RWPE1 (cell line): ENCODE results near the gene FAM171A2.
"Not testable (repeated sequence)": the region's sequence is repeated elsewhere in the genome, so short reads cannot be mapped to it uniquely, and the experiment has no call there.

Source experiments
- CTCF ChIA-PET: fragments of 350-600 bp; sonication (Branson Sonifier 250); formaldehyde crosslinking; extraction: SDS; loops from one replicate; lab custom pipeline; 2021; lab: Yijun Ruan, JAX
- POLR2A ChIA-PET: fragments of 400-600 bp; formaldehyde crosslinking; extraction: SDS; loops from one replicate; lab custom pipeline; 2020; ENCODE audit warnings: antibody characterized with exemption; ENCODE audit not compliant: low non-redundant PET; lab: Yijun Ruan, JAX
- DNase-seq: peaks from one replicate; pipeline ENCODE4 v3.0.0; 2012; ENCODE audit warnings: low spot score
- H3K27ac ChIP-seq: fragments of 450-650 bp; 2 replicates; pipeline ENCODE4 v1.5.1; 2017
- TF ChIP-seq, protein P1 (sequence below): fragments of 450-650 bp; conservative IDR thresholded peaks from 2 replicates; pipeline ENCODE4 v1.5.1; 2017; ENCODE audit warnings: low read depth, mild to moderate bottlenecking

FAM171A2 gene

DNA sequence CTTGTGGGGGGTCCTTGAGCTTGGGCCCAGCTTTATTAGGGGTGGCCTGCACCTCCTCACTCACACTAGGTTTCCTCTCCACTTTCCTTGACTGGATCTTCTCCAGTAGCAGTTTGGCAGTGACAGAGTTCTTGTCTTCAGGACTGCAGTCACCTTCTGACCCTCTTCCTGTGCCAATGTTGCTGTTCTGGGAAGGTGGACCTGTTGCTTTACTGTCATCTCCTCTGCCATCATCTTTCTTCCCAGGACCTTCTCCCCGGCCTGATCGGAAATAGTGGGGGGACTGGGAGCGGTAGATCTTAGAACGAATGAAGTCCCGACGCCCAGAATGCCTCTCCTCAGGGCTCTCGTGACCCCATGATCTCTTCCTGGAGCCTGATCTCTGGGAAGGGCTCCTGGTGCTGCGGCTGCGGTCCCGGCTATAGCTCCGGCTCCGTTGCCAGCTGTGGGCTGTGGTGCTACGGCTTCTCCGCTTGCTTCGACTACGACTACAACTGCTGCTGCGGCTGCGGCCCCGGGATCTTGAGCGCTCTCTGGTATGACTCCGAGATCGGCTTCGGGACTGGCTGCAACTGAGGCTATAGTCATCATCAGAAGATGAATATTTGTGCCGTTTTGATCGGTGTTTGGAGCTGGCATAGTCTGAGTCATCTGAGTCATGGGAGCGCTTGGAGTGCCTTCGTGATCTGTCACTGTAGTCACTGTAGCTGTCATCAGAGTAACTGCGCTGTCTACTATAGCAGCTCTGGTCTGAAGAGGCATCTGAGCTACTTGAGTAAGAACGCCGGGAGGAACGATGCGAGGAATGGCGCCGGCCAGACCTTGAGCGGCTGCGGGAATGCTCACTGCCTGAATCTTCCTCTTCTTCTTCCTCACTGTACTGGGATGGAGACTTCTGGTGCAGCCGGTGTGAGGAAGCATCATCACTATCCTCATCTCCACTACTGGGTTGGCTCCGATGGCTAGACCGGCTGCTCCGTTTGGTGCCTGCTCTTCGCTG is 35.3 kb upstream of the FAM171A2 start:
- CTCF ChIA-PET = interaction anchor here (0.6 to 0.7 kb wide), 2 partner anchors 19 to 31 kb away, joined by 3 read pairs; no protein-coding TSS in a partner anchor
- no peak overlapping the region for H3K27ac ChIP-seq
- POLR2A ChIA-PET = no interaction called here
- no peak for DNase-seq
- TF ChIP-seq, protein P1, sequence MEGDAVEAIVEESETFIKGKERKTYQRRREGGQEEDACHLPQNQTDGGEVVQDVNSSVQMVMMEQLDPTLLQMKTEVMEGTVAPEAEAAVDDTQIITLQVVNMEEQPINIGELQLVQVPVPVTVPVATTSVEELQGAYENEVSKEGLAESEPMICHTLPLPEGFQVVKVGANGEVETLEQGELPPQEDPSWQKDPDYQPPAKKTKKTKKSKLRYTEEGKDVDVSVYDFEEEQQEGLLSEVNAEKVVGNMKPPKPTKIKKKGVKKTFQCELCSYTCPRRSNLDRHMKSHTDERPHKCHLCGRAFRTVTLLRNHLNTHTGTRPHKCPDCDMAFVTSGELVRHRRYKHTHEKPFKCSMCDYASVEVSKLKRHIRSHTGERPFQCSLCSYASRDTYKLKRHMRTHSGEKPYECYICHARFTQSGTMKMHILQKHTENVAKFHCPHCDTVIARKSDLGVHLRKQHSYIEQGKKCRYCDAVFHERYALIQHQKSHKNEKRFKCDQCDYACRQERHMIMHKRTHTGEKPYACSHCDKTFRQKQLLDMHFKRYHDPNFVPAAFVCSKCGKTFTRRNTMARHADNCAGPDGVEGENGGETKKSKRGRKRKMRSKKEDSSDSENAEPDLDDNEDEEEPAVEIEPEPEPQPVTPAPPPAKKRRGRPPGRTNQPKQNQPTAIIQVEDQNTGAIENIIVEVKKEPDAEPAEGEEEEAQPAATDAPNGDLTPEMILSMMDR = no peak

DNA sequence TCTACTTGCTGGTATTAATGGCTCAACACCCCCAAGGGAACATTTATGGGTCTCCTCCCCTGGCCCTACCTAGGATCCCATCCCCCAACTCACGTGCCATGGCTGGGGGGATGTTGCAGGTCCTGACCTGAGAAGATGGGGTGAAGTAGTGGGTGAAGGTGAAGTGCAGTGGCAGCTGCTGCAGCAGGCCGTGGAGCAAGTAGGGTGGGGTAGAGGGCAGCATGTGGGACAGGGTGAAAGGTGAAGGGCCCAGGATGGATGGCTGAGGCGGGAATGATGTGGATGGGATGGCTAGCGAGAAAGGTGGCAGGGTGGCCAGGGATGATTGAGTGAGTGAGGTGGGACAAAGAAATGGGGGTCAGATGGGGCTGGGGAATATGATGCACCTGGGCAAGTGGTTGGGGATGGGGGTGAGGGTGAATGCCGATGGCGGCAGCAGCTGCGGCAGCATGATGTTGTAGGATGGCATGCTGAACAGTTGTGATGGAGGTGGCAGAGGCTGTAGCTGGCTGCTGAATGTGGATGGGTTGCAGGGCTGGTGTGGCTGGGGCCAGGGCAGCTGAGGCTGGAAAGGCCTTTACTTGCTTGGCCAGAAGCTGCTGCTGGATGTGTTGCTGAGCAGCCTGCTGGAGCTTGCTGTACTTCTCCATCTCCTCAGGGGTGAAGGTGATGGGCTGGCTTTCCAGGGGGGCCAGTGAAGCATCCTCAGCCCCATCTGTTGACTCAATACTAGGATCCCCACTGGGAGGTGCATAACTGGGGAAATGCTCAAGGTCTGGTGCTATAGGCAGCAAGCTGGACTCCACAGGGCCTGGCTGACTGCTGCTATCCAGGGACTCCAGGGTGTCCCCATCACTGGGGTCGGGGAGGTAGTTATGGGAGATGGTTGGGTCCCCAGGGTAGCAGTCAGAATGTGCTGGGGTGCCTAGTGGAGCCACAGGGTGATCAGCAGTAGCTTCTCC is 34.1 kb upstream of the FAM171A2 start:
- no peak overlapping the region for H3K27ac ChIP-seq
- ChIA-PET CTCF (no interaction called here), POLR2A (no interaction called here)
- no peak for DNase-seq
- TF ChIP-seq, protein P1 = no peak

DNA sequence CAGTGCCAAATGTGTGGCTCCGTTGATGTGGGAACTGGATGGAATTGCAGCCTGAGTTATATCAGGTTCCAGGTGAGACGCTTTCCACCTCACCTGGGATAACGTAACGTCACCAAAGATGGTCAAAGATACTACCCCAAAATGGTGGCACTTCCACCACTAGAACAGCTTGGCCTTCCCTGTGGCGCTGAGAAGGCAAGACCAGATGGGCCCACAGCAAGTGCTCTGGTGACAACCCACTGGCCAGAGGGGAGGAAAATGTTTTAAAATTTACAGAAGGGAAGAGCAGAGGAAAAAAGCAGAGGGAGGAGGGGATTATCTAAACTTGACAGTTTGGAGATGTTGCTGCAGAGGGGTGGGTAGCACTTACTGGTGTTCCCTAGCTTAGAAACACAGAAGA is 33.3 kb upstream of the FAM171A2 start:
- DNase-seq = no peak

DNA sequence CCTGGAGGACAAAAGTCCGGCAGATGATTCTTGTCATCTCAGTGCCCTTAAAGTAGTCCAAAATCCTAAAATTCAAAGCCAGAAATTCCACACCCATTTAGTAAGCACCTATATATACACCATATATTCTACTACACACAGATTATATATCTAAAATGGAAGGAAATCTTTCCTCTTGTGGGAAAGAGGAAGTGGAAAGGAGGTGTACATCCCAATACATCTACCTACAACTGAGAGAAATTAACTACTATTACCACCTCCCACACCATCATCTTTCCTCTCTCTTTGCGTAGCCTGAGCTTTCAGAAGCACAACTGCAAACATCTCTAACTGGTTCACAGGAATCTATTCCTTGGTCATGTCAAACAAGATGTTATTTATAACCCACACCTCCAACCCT is 31.2 kb upstream of the FAM171A2 start:
- TF ChIP-seq, protein P1 = no peak
- H3K27ac ChIP-seq = no peak overlapping the region
- POLR2A ChIA-PET = no interaction called here
- CTCF ChIA-PET = interaction anchor here (0.6 kb wide), 1 partner anchor 79 kb away, joined by 4 read pairs; no protein-coding TSS in a partner anchor
- no peak for DNase-seq

More for the DNA sequence above, 33.3 kb upstream of the FAM171A2 start:
- POLR2A ChIA-PET = no interaction called here
- H3K27ac ChIP-seq = no peak overlapping the region
- TF ChIP-seq, protein P1 = no peak
- CTCF ChIA-PET = interaction anchor here (0.6 kb wide), 2 partner anchors 10 to 322 kb away, joined by 3 read pairs; no protein-coding TSS in a partner anchor

DNA sequence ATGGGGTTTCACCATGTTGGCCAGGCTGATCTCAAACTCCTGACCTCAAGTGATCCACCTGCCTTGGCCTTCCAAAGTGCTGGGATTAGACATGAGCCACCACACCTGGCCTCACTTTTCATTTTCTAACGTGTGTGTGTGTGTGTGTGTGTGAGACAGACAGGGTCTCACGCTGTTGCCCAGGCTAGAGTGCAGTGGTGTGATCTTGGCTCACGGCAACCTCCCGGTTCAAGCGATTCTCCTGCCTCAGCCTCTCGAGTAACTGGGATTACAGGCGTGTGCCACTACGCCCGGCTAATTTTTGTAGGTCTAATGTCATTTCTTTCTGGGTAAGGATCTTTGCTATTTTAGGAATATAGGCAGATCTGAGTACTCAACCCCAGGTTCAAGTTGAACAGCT is 30.5 kb upstream of the FAM171A2 start:
- ChIA-PET CTCF (interaction anchor here (0.7 kb wide), 2 partner anchors 143 to 1966 kb away, joined by 3 to 4 read pairs; no protein-coding TSS in a partner anchor), POLR2A (interaction anchor here (0.7 kb wide), 1 partner anchor 314 kb away, joined by 3 read pairs; the partner anchor contains the start of gene DBF4B)
- DNase-seq, H3K27ac ChIP-seq: not testable (repeated sequence)

DNA sequence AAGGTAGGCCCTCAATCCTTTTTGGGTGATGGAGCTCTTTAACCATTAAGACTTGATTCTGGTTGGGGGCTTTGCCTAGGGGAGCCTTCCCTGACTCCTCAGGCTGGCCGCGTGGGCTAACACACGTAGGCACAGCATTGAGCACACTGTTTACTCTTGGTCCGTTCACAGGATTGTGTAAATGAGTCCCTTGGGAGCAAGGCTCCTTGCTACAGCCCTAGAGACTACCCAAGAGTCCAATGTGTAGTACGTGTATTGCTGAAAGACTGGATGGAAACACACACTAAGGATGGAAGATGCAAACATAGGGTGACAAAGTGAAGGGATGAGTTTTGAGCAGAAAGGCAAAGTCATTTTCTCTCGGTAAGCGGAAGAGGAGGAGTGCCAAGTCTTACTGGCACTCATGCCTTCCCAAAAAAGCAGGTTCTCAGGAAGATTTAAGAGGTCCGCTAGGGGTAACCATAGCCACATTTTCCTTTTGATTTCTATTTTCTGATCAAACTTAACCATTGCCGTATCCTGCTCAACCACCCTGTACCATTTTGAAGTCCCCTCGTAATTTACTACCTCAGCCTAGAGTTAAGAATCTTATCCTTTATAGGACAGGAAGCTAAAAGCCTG is 26.7 kb upstream of the FAM171A2 start:
- ChIA-PET POLR2A (interaction anchor here (0.6 kb wide), 1 partner anchor 14 kb away, joined by 3 read pairs; no protein-coding TSS in a partner anchor), CTCF (interaction anchor here (1.1 kb wide), 1 partner anchor 27 kb away, joined by 3 read pairs; the partner anchor contains the start of gene FAM171A2)
- TF ChIP-seq, protein P1 = no peak
- H3K27ac ChIP-seq = no peak overlapping the region
- no peak for DNase-seq
